NCI-H1048 (cell line): Measurements from ENCODE around the gene ANKRD40.
"Not testable (repeated sequence)": the region's sequence is repeated elsewhere in the genome, so short reads cannot be mapped to it uniquely, and the experiment has no call there.

Experiments used
- DNase-seq: peaks from one replicate; lab custom pipeline; 2025; lab: John Stamatoyannopoulos, UW

Gene ANKRD40

GRCh38 chr17:50686494-50687199 is 21.1 kb downstream of the ANKRD40 start:
- DNase-seq = no peak

- DNase-seq = no peak
These were observed 21.8 kb downstream of the ANKRD40 start for GRCh38 chr17:50685691-50686493.

GRCh38 chr17:50685334-50685665 is 22.4 kb downstream of the ANKRD40 start:
- DNase-seq = no peak

GRCh38 chr17:50684612-50685333 is 22.9 kb downstream of the ANKRD40 start:
- DNase-seq = no peak

GRCh38 chr17:50684288-50684611 is 23.5 kb downstream of the ANKRD40 start:
- no peak for DNase-seq

- DNase-seq = no peak
These were observed 24.1 kb downstream of the ANKRD40 start for GRCh38 chr17:50683434-50684287.

GRCh38 chr17:50682938-50683337 is 24.8 kb downstream of the ANKRD40 start:
- no peak for DNase-seq

GRCh38 chr17:50682441-50682840 is 25.3 kb downstream of the ANKRD40 start:
- DNase-seq = no peak

GRCh38 chr17:50681263-50682200 is 26.2 kb downstream of the ANKRD40 start:
- DNase-seq = peak; percentile 23

GRCh38 chr17:50680543-50681262 is 27.0 kb downstream of the ANKRD40 start:
- DNase-seq = not testable (repeated sequence)

GRCh38 chr17:50680126-50680525 is 27.6 kb downstream of the ANKRD40 start:
- DNase-seq = no peak

GRCh38 chr17:50679008-50679544 is 28.6 kb downstream of the ANKRD40 start:
- DNase-seq = no peak

GRCh38 chr17:50677851-50678375 is 29.8 kb downstream of the ANKRD40 start:
- no peak for DNase-seq

- no peak for DNase-seq
These were observed 31.4 kb downstream of the ANKRD40 start for GRCh38 chr17:50676065-50676975.

- no peak for DNase-seq
These were observed 32.1 kb downstream of the ANKRD40 start for GRCh38 chr17:50675627-50676026.

- no peak for DNase-seq
These were observed 32.5 kb downstream of the ANKRD40 start for GRCh38 chr17:50675190-50675589.

GRCh38 chr17:50672831-50673551 is 34.7 kb downstream of the ANKRD40 start:
- DNase-seq = no peak

GRCh38 chr17:50672071-50672470 is 35.6 kb downstream of the ANKRD40 start:
- DNase-seq = no peak
